Activated T-cell treated with anti-CD3 and anti-CD28 coated beads, Interleukin-2, amount 50 U/mL, for 72 hours (primary cell): Measurements from ENCODE around the gene GPRC5D. TPM values are rescaled to one million over a fixed set of nuclear protein-coding genes. Genes with fewer than 3 reads are reported as not detected.

Experiments used
- ATAC-seq, 2 donors: fragments of 150-1000 bp; cut with Tn5 transposase; replicated peaks in 1 of 2; 2 replicates each; pipeline ENCODE4 v1.10.0; 2021; ENCODE audit warnings: moderate library complexity in 2 of 2, mild to moderate bottlenecking in 1 of 2
- DNase-seq, 2 donors: peaks; one replicate each; pipeline ENCODE4 v3.0.0; 2021 to 2022; ENCODE audit warnings: mixed read lengths in 1 of 2
- H3K27ac Mint-ChIP-seq: one replicate; pipeline ENCODE4 v1.8.0; 2022; ENCODE audit warnings: mild to moderate bottlenecking, moderate library complexity, mixed read lengths
- H3K27me3 Mint-ChIP-seq: one replicate; pipeline ENCODE4 v1.8.0; 2022; ENCODE audit warnings: low read depth, mixed read lengths
- H3K36me3 Mint-ChIP-seq, 2 donors: one replicate each; pipeline ENCODE4 v1.8.0; 2022; ENCODE audit warnings: mixed read lengths in 2 of 2, mild to moderate bottlenecking in 1 of 2; ENCODE audit not compliant: insufficient read depth in 2 of 2
- H3K4me1 Mint-ChIP-seq: one replicate; pipeline ENCODE4 v1.8.0; 2022; ENCODE audit warnings: low read depth, mixed read lengths
- H3K4me3 Mint-ChIP-seq, 2 donors: one replicate each; pipeline ENCODE4 v1.8.0; 2022; ENCODE audit warnings: mild to moderate bottlenecking in 2 of 2, mixed read lengths in 2 of 2, moderate library complexity in 2 of 2
- H3K9me3 Mint-ChIP-seq, 2 donors: one replicate each; pipeline ENCODE4 v1.8.0; 2022; ENCODE audit warnings: mixed read lengths in 2 of 2
- total RNA-seq, 2 donors: library from RNA; stranded (reverse); gene quantifications; one replicate each; pipeline ENCODE4 v1.2.3, GENCODE V29; 2022

GPRC5D gene
- total RNA-seq, result not detected

DNA sequence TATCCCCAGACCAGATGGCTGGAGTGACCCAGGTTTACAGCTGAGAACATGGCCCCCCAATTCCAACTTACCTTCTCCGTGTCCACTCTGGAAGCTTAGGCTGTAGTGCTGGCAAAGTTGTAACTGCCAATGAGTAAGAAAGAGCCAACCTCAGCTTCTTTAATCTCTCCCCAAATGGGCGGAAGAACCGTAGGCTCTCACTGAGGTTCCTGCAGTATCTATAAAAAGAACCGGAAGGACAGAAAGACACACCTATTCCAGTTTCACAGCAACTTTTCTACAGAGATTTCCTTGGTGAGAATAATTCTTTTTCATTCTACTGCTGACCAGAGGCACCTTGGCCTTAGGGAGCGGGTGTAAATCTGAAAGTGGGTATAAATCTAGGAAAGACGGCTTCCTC is at the start of gene GPRC5D:
TSS of gene GPRC5D (minus strand) at position 135 of the 400 bp plus-strand sequence. CDS start 1,786 bp downstream, outside the sequence.
- ATAC-seq (no peak), DNase-seq (no peak)
- Mint-ChIP-seq H3K27ac (no peak within 1 kb of the TSS), H3K9me3 (no peaks in the 10 kb centered on the region), H3K27me3 (no peaks in the 10 kb centered on the region), H3K4me1 (peaks cover 8% of the 10 kb centered on the region), H3K36me3 (no peaks in the 10 kb centered on the region), H3K4me3 (no peak within 1 kb of the TSS)

GRCh38 chr12:13001775-13002040 is 49.7 kb upstream of the GPRC5D start:
- Mint-ChIP-seq H3K4me1 (peaks cover 35% of the 10 kb centered on the region), H3K27ac (no peak overlapping the region), H3K27me3 (peaks cover 9% of the 10 kb centered on the region), H3K36me3 (peaks cover 0 to 2% of the 10 kb centered on the region in 2 donors), H3K4me3 (peak overlapping the region; percentile 78 to 82), H3K9me3 (no peaks in the 10 kb centered on the region)
- no peak for DNase-seq
- ATAC-seq, result no peak

DNA sequence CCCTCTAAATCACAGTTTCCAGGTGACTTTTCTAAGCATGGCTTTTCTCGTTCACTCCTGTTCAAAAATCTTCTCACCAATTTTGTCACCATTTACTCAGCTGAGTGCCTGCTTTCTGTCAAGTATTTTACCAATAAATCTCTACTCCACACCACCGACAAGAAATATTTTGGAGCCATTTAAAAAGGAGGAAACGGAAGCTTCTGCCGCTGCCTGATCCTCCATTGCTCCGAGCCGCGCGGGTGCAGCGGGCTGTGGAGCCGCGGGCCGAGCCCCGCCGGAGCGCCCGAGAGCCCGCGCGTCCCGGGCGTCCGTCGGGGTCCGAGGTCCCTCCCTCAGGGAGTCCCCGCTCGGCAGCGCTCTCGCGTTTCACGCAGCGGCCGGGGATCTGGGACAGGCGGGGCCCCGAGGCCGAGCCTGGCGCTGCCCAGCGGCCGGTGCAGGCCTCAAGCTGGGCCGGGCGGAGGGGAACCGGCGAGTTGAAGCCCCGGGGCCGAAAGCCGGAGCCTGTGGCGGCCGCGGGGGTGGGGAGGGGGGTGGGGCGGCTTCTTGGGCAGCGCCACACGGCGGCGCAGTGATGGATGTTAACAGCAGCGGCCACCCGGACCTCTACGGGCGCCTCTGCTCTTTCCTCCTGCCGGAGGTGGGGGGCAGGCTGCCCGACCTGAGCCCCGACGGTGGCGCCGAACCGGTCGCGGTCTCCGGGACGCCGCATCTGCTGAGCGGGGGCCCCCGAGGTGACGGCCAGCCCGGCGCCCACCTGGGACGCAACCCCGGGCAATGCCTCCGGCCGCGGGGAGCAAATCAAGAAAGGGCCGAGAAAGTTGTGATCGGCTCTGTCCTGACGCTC is 49.2 kb upstream of the GPRC5D start:
- Mint-ChIP-seq H3K27me3 (peaks cover 9% of the 10 kb centered on the region), H3K9me3 (no peaks in the 10 kb centered on the region), H3K4me3 (peak overlapping the region; percentile 93 to 95), H3K36me3 (peaks cover 0 to 2% of the 10 kb centered on the region in 2 donors), H3K27ac (peak overlapping the region; percentile 9), H3K4me1 (peaks cover 35% of the 10 kb centered on the region)
- peak; percentile 56 to 57 for DNase-seq
- peak; percentile 24 to 31 for ATAC-seq

DNA sequence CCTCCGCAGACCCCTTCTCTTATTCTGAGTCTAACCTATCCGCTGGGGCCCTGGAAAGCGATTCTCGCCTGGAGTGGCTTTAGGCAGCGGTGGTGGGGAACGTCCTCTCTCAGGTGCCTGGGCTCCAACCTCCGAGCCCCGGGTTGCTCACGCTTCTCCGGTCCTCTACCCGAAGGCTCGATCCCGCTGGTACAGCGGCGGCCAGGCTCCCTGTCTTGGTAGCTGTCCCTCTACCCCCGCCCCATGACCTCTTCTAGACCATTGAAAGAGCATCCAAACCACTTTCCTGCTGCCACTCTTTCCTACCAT is 48.6 kb upstream of the GPRC5D start:
- Mint-ChIP-seq H3K4me3 (peak overlapping the region; percentile 93 to 95), H3K4me1 (peaks cover 35% of the 10 kb centered on the region), H3K27me3 (peaks cover 9% of the 10 kb centered on the region), H3K27ac (peak overlapping the region; percentile 9), H3K9me3 (no peaks in the 10 kb centered on the region), H3K36me3 (peaks cover 0 to 2% of the 10 kb centered on the region in 2 donors)
- peak in 1 of 2 donors; percentile 52 for DNase-seq
- ATAC-seq, result peak; percentile 46 to 49

DNA sequence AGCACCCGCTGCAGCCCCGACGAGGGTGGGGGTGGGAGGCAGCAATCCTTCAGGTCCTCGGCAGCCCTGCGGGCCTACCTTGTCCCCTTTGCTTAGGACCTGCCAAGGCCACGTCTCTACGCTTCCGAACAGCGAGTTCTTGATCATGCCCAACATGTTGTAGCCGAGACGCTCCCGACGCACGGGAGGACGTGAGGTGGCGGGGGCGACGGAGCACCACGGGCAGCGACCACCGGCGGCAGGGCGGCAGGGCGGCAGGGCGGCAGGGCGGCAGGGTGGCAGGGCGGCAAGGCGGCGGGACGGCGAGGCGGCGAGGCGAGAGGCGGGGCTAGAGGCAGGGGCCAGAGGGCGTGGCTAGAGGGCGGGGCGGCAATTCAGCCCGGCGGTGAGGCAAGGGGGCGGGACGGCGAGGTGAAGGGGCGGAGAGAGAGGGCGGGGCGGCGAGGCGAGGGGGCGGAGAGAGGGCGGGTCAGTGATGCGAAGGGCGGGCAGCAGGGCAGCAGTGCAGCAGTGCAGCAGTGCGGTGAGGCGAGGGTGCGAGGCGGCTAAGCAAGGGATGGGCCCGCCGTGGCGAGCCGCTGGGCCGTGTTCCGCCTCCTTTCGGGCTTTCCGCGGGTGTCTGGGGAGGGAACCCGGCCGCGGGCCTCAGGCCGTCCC is 48.1 kb upstream of the GPRC5D start, which contains the start of gene HEBP1:
TSS of gene HEBP1 (minus strand) at position 307 of the 657 bp plus-strand sequence. CDS start at position 156, 151 bp downstream.
- Mint-ChIP-seq H3K27ac (peak within 1 kb of the TSS; percentile 9), H3K4me3 (peak within 1 kb of the TSS; percentile 93 to 95), H3K9me3 (no peaks in the 10 kb centered on the region), H3K4me1 (peaks cover 35% of the 10 kb centered on the region), H3K36me3 (peaks cover 0 to 2% of the 10 kb centered on the region in 2 donors), H3K27me3 (peaks cover 9% of the 10 kb centered on the region)
- ATAC-seq (peak; percentile 89 to 94), DNase-seq (peak; percentile 98 to 99)

DNA sequence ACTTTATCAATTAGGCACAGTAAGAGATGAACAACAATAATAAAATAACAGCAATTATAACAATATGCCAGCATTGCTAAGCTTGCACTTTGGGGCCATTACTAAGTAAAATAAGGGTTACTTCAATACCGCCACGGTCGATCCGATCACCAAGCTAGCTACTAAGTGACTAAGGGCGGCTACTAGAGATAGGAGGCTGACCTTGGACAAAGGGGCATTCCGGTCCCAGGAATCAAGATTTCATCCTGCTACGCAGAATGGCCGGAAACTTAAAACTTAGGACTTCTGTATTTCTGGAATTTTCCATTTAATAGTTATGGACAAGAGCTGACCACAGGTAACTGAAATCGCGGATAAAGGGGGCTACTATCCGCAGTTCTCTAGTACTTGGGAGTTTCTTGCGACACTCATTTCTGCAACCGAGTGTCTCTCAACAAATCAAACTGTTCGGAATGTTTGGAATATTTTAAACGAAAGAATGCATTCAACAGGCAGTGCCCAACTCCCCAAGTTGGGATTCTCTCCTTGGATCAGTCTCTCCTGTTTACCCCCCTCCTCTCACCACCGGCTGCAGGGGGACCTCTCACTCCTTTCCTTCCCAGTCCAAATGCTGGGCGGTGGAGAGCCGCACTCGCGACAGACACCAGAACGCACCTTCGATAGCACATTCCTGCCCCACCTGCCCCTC is 47.4 kb upstream of the GPRC5D start:
- Mint-ChIP-seq H3K4me1 (peaks cover 35% of the 10 kb centered on the region), H3K27me3 (peaks cover 9% of the 10 kb centered on the region), H3K9me3 (no peaks in the 10 kb centered on the region), H3K4me3 (peak overlapping the region; percentile 93 to 95), H3K36me3 (peaks cover 0 to 2% of the 10 kb centered on the region in 2 donors), H3K27ac (no peak overlapping the region)
- DNase-seq (no peak), ATAC-seq (no peak)

DNA sequence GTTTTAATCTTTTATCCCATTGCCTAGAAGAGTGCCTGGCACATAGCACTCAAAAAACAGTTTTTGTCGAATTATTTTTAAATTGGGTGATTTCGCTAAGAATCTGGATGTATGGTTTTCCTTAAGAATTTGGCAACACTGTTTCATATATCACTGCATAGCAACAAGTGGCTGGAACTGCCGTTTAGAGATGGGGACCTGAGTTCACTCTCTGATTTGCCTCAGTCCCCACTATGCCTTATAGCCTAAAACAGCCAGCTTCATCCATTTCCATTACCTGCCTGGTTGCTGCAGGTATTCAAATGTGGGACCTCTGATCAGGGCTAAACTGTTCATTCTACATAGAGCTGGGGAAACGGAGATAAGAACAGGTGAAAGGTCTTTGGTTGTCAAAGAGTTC is 46.3 kb upstream of the GPRC5D start:
- H3K27ac Mint-ChIP-seq, result no peak overlapping the region
- no peaks in the 10 kb centered on the region for H3K9me3 Mint-ChIP-seq
- no peak for ATAC-seq
- no peak for DNase-seq
- no peak overlapping the region for H3K4me3 Mint-ChIP-seq
- H3K36me3 Mint-ChIP-seq, result peaks cover 0 to 2% of the 10 kb centered on the region in 2 donors
- H3K4me1 Mint-ChIP-seq, result peaks cover 39% of the 10 kb centered on the region
- H3K27me3 Mint-ChIP-seq, result peaks cover 9% of the 10 kb centered on the region

DNA sequence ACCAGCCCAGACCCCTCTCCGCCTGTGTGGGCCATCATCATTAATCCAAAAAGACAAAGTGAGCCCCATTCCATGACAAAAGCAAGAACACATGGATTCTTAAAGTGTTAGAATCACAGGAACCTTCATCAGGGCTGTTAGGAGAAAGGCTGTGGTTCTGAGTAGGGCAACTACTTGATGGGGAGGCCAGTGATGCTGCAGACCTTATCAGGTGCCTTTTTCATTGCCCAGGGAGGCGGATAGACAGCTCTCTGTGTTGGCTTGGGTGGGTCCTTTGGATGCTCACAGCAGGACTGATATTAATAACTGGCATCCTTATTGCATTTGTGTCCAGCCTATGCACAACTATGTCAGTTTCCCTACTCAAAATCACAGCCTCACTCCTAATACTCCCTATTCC is 45.8 kb upstream of the GPRC5D start:
- H3K36me3 Mint-ChIP-seq, result peaks cover 1 to 2% of the 10 kb centered on the region in 2 donors
- peaks cover 44% of the 10 kb centered on the region for H3K4me1 Mint-ChIP-seq
- peaks cover 9% of the 10 kb centered on the region for H3K27me3 Mint-ChIP-seq
- ATAC-seq, result no peak
- DNase-seq, result no peak
- no peak overlapping the region for H3K4me3 Mint-ChIP-seq
- no peaks in the 10 kb centered on the region for H3K9me3 Mint-ChIP-seq
- no peak overlapping the region for H3K27ac Mint-ChIP-seq

GRCh38 chr12:12997156-12997555 is 45.2 kb upstream of the GPRC5D start:
- no peak for ATAC-seq
- H3K27ac Mint-ChIP-seq, result no peak overlapping the region
- peaks cover 48% of the 10 kb centered on the region for H3K4me1 Mint-ChIP-seq
- no peak overlapping the region for H3K4me3 Mint-ChIP-seq
- peaks cover 1 to 2% of the 10 kb centered on the region in 2 donors for H3K36me3 Mint-ChIP-seq
- DNase-seq, result no peak
- H3K27me3 Mint-ChIP-seq, result peaks cover 6% of the 10 kb centered on the region
- H3K9me3 Mint-ChIP-seq, result no peaks in the 10 kb centered on the region

- DNase-seq (no peak), ATAC-seq (no peak)
- H3K9me3 Mint-ChIP-seq, result no peaks in the 10 kb centered on the region
- no peak overlapping the region for H3K27ac Mint-ChIP-seq
- no peak overlapping the region for H3K4me3 Mint-ChIP-seq
- H3K4me1 Mint-ChIP-seq, result peaks cover 43% of the 10 kb centered on the region
- no peaks in the 10 kb centered on the region for H3K27me3 Mint-ChIP-seq
- peaks cover 0 to 1% of the 10 kb centered on the region in 2 donors for H3K36me3 Mint-ChIP-seq
Observed at GRCh38 chr12:12996209-12996608, 44.2 kb upstream of the GPRC5D start.

GRCh38 chr12:12995088-12995487 is 43.1 kb upstream of the GPRC5D start:
- H3K36me3 Mint-ChIP-seq, result peaks cover 0 to 1% of the 10 kb centered on the region in 2 donors
- peaks cover 38% of the 10 kb centered on the region for H3K4me1 Mint-ChIP-seq
- no peak overlapping the region for H3K4me3 Mint-ChIP-seq
- H3K27ac Mint-ChIP-seq, result no peak overlapping the region
- H3K27me3 Mint-ChIP-seq, result no peaks in the 10 kb centered on the region
- DNase-seq (no peak), ATAC-seq (no peak)
- no peaks in the 10 kb centered on the region for H3K9me3 Mint-ChIP-seq

DNA sequence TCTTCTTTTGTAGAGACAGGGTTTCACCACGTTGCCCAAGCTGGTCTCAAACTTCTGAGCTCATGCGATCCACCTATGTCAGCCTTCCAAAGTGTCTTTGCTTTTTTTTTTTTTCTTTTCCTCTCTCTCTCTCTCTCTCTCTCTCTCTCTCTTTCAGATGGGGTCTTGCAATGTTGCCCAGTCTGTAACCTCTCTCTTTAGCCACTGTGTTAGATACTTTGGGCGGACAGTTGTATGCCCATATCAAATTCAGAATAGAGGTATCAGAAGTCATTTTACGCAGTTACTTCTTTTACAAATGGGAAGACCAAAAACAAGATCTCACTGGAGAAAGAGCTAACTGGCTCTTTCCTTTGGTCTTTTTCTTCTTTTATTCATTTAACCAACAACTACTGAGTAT is 41.4 kb upstream of the GPRC5D start:
- no peak overlapping the region for H3K27ac Mint-ChIP-seq
- H3K36me3 Mint-ChIP-seq, result peaks cover 0 to 1% of the 10 kb centered on the region in 2 donors
- DNase-seq (no peak), ATAC-seq (no peak)
- H3K4me1 Mint-ChIP-seq, result peaks cover 24% of the 10 kb centered on the region
- H3K4me3 Mint-ChIP-seq, result peak overlapping the region; percentile 54 to 65
- no peaks in the 10 kb centered on the region for H3K27me3 Mint-ChIP-seq
- no peaks in the 10 kb centered on the region for H3K9me3 Mint-ChIP-seq
